Measurements from ENCODE around the gene STXBP6. TPM values are rescaled to one million over a fixed set of nuclear protein-coding genes. Genes with fewer than 3 reads are reported as not detected.
A peak's percentile ranks its signal among the peaks of the same experiment; 100 is the strongest.

The STXBP6 gene
- total RNA-seq, 4 donors from 2014 or later: 44.1 to 120 (median 67.4) TPM

GRCh38 chr14:24992624-24993360, 57.2 kb downstream of the STXBP6 start:
- whole genome bisulfite sequencing, 2 donors: 95 to 96% methylated on average over 5 of the region's 5 CpGs
- Histone ChIP-seq H3K27me3 (no peaks in the 10 kb centered on the region), H3K4me1 (peaks cover 56 to 74% of the 10 kb centered on the region in 2 donors), H3K4me3 (replicated peaks in 1 of 3) (no peak overlapping the region), H3K9me3 (no peaks in the 10 kb centered on the region), H3K36me3 (no peaks in the 10 kb centered on the region), H3K27ac (no peak overlapping the region)
- TF ChIP-seq CTCF (IDR thresholded peaks at IDR 0.05) (no peak), POLR2A (IDR thresholded peaks at IDR 0.05) (no peak)
- intact Hi-C loops (cut with DNase I): no loop called here
- no peak for DNase-seq

GRCh38 chr14:24991821-24992220, 58.1 kb downstream of the STXBP6 start:
- intact Hi-C loops (cut with DNase I): no loop called here
- no peak for TF ChIP-seq POLR2A (IDR thresholded peaks at IDR 0.05)
- TF ChIP-seq CTCF (IDR thresholded peaks at IDR 0.05): no peak
- Histone ChIP-seq H3K27me3 (no peaks in the 10 kb centered on the region), H3K27ac (no peak overlapping the region), H3K4me1 (peaks cover 57 to 76% of the 10 kb centered on the region in 2 donors), H3K4me3 (replicated peaks in 1 of 3) (no peak overlapping the region), H3K36me3 (no peaks in the 10 kb centered on the region), H3K9me3 (no peaks in the 10 kb centered on the region)
- WGBS, 2 donors: 70 to 80% methylated on average over 6 of the region's 6 CpGs
- peak in 1 of 2 donors; percentile 37 for DNase-seq

- H3K4me1 ChIP-seq: peaks cover 58 to 77% of the 10 kb centered on the region in 2 donors
- H3K36me3 ChIP-seq: no peaks in the 10 kb centered on the region
- no peak overlapping the region for H3K4me3 ChIP-seq (replicated peaks in 1 of 3)
- 91 to 95% methylated on average over 1 of the region's 1 CpG for WGBS, 2 donors
- DNase-seq: no peak
- H3K27ac ChIP-seq: no peak overlapping the region
- intact Hi-C loops (cut with DNase I): no loop called here
- no peaks in the 10 kb centered on the region for H3K9me3 ChIP-seq
- no peak for TF ChIP-seq POLR2A (IDR thresholded peaks at IDR 0.05)
- TF ChIP-seq CTCF (IDR thresholded peaks at IDR 0.05): no peak
- H3K27me3 ChIP-seq: no peaks in the 10 kb centered on the region
Observed at GRCh38 chr14:24991288-24991687, 58.7 kb downstream of the STXBP6 start.

- TF ChIP-seq POLR2A (IDR thresholded peaks at IDR 0.05): no peak
- no peak for TF ChIP-seq CTCF (IDR thresholded peaks at IDR 0.05)
- Histone ChIP-seq H3K4me3 (replicated peaks in 1 of 3) (no peak overlapping the region), H3K27me3 (no peaks in the 10 kb centered on the region), H3K36me3 (no peaks in the 10 kb centered on the region), H3K4me1 (peaks cover 58 to 76% of the 10 kb centered on the region in 2 donors), H3K9me3 (no peaks in the 10 kb centered on the region), H3K27ac (no peak overlapping the region)
- no peak for DNase-seq
- intact Hi-C loops (cut with DNase I): no loop called here
Observed at GRCh38 chr14:24990773-24991172, 59.2 kb downstream of the STXBP6 start.

GRCh38 chr14:24990050-24990449, 59.9 kb downstream of the STXBP6 start:
- no peak for DNase-seq
- intact Hi-C loops (cut with DNase I): no loop called here
- Histone ChIP-seq H3K36me3 (no peaks in the 10 kb centered on the region), H3K4me1 (peaks cover 59 to 76% of the 10 kb centered on the region in 2 donors), H3K4me3 (replicated peaks in 1 of 3) (no peak overlapping the region), H3K9me3 (no peaks in the 10 kb centered on the region), H3K27ac (peak overlapping the region in 1 of 3 donors; percentile 79), H3K27me3 (no peaks in the 10 kb centered on the region)
- TF ChIP-seq POLR2A (IDR thresholded peaks at IDR 0.05) (no peak), CTCF (IDR thresholded peaks at IDR 0.05) (no peak)
- WGBS, 2 donors: 92 to 96% methylated on average over 8 of the region's 8 CpGs
